GM18517 (cell line): ENCODE results near the gene BRSK2.
"Not testable (repeated sequence)": the region's sequence is repeated elsewhere in the genome, so short reads cannot be mapped to it uniquely, and the experiment has no call there.

Experiments
- ATAC-seq: cut with Tn5 transposase; IDR thresholded peaks from one replicate; pipeline ENCODE4 v1.9.1; 2021; ENCODE audit warnings: mild to moderate bottlenecking, moderate library complexity; ENCODE audit not compliant: unreplicated experiment

Gene BRSK2

GRCh38 chr11:1353383-1354124 is 36.2 kb upstream of the BRSK2 start:
- ATAC-seq: no peak

- no peak for ATAC-seq
These were observed 35.4 kb upstream of the BRSK2 start for GRCh38 chr11:1354125-1354938.

DNA sequence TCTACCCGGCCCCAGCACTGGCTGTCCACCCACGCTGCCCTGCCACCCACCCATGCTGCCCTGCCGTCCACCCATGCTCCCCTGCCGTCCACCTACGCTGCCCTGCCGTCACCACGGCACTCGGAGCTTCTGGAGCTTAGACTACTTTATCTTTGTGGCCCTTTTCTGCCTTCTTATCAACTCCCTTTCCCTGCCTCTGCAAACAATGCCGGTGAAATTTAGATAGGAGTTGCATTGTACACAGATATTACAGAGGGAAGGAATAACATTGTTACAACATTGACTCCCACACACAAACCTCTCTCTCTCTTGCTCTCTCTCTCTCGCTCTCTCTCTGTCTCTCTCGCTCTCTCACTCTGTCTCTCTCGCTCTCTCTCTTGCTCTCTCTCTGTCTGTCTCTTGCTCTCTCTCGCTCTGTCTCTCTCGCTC is 33.7 kb upstream of the BRSK2 start:
- ATAC-seq: no peak

DNA sequence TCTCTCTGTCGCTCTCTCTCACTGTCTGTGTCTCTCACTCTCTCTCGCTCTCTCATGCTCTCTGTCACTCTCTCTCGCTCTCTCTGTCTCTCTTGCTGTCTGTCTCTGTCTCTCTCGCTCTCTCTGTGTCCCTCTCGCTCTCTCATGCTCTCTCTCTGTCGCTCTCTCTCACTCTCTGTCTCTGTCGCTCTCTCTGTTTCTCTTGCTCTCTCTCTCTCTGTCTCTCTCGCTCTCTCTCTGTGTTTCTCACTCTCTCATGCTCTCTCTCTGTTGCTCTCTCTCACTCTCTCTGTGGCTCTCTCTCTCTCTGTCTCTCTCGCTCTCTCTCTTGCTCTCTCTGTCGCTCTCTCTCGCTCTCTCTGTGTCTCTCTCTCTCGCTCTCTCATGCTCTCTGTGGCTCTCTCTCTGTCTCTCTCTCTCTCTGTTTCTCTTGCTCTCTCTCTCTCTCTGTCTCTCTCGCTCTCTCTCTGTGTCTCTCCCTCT is 33.2 kb upstream of the BRSK2 start:
- ATAC-seq: no peak

GRCh38 chr11:1358286-1358685 is 31.4 kb upstream of the BRSK2 start:
- no peak for ATAC-seq

DNA sequence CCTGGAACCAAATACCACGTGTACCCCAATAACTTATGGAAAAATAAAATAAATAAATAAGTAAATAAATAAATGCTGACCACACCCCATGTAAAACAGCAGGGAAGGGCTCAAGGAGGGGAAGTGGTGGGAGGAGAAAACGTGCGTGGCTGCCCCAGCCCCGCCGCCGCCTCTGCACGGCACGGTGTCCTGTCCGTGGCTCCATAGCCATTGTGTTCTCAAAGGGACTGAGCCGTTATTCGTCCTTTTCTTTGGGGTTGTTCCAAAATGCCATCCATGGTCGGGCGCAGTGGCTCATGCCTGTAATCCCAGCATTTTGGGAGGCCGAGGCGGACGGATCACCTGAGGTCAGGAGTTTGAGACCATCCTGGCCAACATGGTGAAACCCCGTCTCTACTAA is 30.8 kb upstream of the BRSK2 start:
- not testable (repeated sequence) for ATAC-seq

GRCh38 chr11:1359556-1359955 is 30.2 kb upstream of the BRSK2 start:
- no peak for ATAC-seq

DNA sequence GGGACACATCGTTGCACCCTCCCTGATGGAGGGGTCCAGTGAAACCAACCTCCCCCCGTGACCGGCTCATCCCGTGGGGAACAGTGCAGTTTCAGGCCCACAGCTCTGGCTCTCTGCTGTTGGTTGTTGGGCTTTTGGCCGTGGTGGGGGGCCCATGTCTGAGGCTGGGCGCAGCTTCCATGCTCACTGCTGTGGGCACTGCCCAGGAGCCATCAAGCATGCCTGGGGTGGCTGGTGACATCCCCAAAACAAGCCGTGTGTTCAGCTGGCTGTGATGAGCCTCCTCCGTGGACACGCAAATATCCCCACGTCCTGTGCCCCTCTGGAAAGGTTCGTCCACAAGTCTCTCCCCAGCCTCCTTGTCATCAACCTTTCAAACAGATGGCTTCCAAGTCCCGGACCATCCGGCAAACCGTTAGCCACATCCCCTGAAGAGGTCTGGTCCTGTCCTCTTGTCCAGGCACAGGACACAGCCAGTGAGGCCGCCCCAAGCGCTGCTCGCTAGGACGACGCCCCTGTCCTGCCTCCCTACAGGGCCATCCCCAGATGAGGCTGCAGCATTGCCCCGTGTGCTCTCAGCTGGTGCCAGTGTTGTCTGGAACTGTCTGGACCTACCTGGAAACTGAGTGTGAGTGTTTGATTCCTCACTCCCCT is 29.4 kb upstream of the BRSK2 start:
- ATAC-seq: no peak

DNA sequence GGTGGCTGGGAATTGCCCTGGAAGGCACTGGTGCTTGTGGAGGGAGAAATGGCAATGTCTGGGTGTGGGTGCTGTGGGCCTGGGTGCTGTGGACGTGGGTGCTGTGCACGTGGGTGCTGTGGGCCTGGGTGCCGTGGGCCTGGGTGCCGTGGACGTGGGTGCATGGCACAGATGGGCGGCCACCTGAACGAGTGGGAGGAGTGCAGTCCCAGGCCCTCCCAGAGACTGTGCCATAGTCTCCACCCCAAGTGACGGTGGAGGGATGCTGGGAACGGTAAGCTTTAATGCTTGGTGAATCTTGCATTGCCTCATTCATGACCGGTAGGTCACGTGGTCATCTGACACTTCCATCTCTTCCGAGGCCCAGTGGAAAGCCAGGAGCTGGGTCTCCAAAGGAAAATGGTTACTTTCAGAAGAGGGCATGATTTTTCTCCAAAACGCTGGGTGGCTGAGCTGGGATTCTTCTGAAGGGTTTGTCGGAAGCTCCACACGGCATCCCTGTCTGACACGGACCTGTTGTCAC is 28.8 kb upstream of the BRSK2 start:
- no peak for ATAC-seq

DNA sequence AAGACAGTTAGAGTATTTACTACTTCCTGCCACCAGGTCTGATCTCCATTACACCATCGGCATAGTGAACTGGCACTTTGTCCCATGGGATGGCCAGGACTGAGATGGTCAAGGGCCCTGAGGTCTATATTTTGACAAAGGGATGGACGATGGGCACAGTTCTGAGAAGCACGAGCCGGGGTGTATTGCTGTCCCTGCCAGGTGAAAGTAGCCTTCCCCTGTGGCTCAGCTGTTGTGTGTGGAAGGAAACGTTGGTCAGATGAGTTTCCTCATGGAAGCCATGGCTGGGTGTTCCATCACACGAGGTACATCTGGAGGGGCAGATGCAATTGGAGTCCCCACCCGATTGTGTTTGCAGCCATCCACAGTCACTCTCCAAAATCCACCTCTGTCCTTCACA is 27.9 kb upstream of the BRSK2 start:
- ATAC-seq: no peak

DNA sequence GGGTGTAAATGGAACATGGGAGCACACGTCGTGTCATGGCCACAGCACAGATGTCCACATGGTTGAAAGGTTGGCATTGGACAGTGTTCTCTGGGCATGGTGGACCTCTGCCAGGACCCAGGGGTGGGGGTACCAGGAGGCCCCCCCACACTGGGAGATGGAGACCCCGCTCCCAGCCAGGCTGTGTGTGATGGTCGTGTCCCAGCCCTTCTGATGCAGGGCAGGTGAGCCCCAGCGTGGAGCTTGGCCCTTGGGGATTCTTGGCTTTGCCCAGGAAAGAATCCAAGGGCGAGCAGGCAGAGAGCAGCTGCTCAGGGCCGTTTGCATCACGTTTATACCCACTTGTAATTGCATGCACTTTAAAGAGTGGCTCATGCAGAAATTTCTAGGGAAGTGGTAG is 22.0 kb upstream of the BRSK2 start:
- ATAC-seq: no peak

GRCh38 chr11:1368216-1368615 is 21.5 kb upstream of the BRSK2 start:
- no peak for ATAC-seq

DNA sequence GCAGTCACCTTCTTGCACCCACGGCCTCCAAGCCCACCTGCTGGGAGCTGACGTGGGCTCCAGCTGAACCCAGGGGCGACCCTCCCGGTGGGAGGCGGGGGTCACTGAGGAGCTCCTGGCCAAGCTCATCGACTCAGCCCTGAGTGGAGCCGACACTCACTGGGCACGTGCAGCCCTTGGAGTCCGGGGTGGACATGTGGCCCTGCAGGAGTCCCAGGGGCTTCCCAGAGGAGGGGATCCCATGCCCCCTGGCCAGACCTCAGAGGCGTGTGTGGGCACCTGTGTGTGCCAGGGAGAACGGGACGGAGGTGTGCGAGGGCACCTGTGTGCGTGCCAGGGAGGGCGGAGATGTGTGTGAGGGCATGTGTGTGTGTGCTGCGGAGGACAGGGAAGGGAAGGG is 20.8 kb upstream of the BRSK2 start:
- ATAC-seq: no peak

DNA sequence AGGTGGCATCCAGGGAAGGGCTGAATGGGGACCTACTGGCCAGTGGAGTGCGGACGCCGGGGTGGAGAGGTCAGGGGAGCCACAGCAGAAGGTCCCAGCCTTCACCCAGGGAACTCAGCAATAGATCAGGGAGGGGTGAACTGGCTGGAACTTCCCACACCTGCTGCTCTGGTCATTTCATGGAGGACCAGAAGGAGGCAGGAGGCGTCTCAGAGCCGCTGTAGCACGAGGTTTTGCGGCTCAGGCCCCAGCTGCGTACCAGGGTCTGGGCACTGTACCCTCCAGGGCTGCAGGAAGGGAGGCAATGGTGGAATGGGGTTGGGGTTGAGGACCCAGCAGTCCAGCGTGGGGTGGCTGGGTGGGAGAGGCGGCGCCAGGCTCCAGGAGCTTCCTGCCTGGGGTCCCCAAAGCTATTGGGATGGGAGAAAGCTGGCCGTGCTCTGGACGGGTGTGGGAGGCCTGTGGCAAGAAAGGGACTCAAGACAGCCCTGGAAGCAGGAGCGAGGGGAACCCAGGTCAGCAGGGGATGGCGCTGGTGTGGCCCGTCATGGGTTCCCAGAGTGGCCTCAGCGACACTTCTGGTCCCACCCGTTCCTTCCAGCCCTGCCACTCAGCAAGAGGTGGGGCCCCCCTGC is 20.2 kb upstream of the BRSK2 start:
- no peak for ATAC-seq

DNA sequence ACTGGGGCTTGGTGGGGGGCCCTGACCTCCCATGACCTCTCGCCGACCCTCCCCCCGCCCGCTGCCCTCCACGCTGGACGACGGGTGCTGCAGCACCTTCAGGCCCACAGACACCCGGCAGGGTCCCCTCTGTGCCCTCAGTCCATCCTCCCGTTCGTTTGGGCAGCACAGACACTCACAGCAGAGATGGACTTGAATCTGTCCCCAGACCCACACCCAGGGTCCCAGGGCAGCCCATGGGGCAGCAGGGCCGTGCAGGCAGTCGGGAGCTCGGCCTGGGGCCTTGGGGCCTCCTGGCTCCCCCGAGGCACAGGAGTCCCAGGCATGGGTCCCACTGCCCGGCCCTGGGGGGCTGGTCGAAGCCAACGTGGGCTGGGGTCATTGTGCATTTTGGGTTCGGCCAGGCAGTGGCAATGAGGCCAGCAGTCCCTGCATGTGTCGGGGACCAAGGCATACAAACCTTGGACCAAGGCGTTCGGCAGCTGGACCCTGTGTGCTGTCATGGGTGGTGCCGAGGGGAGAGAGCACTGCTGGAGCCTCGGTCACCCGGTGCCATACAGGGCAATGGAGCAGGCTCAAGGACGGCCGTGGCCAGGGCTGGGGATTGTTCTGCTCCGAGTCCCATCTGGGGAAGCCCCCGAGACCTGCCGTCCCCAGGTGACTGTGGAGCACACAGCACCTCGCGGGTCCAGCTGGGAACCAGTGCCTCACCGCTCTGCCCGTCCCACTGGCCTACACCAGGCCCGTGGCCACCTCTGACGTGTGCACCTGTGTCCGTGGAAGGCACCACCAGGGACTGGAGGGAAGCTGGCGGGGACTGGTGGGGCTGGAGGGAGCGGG is 19.3 kb upstream of the BRSK2 start:
- no peak for ATAC-seq

DNA sequence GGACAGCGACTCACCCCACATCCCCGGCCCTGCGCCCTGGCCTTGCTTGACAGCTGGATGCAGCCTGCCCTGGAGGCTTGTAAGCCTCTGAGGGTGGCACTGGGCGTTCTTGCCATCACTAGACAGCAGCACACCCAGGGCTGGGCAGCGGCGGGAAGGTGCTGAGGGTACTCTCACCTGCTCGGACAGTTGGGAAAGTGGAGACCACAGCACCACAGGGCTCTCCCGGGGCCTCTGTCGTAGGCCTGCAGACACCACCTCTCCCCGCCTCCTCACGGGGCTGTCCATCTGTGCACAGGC is 18.8 kb upstream of the BRSK2 start:
- ATAC-seq: no peak

GRCh38 chr11:1371377-1371776 is 18.4 kb upstream of the BRSK2 start:
- no peak for ATAC-seq

- no peak for ATAC-seq
These were observed 17.8 kb upstream of the BRSK2 start for GRCh38 chr11:1371836-1372465.

DNA sequence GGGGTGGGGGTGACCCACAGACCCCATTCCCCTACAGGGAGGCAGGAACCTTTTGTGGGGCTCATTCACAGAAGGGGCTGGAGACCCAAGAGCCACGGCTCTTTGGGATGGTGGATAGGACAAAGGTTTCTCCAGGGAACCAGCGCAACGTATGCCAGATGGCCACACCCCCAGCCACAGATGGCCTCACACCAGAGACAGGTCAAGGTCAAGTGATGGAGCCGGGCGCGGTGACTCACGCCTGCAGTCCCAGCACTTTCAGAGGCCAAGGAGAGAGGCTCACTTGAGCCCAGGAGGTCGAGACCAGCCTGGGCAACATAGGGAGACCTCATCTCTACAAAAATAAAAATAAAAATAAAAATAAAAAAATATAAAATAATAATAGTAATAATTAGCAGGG is 17.1 kb upstream of the BRSK2 start:
- ATAC-seq: no peak
